Kidney (tissue), 14 donors: ENCODE data around the gene LIN37. TPM values are rescaled to one million over a fixed set of nuclear protein-coding genes. Genes with fewer than 3 reads are reported as not detected.

Experiments
- DNase-seq, 5 donors: peaks; one replicate each; pipeline ENCODE4 v3.0.0-alpha.2; 2013 to 2020
- FAIRE-seq: peaks from 2 replicates; lab custom pipeline; 2012; peaks lifted over from hg19 to GRCh38; lab: Jason Lieb, UNC
- H3K27ac ChIP-seq, 2 donors: one replicate each; pipeline ENCODE4 v1.7.0; 2013; ENCODE audit warnings: low read depth in 2 of 2, low read length in 2 of 2, inconsistent platforms in 1 of 2
- H3K27me3 ChIP-seq: one replicate; pipeline ENCODE4 v1.7.1; 2013; ENCODE audit warnings: low read length, inconsistent platforms; ENCODE audit not compliant: control insufficient read depth, insufficient read depth
- H3K36me3 ChIP-seq, 3 donors: one replicate each; pipeline versions ENCODE4 v1.7.0 to v1.7.1; 2013; ENCODE audit warnings: low read length in 3 of 3, control low read depth in 1 of 3, inconsistent platforms in 1 of 3; ENCODE audit not compliant: insufficient read depth in 3 of 3, control insufficient read depth in 2 of 3
- H3K4me1 ChIP-seq, 3 donors: one replicate each; pipeline versions ENCODE4 v1.7.0 to v1.7.1; 2013; ENCODE audit warnings: low read length in 3 of 3, inconsistent platforms in 1 of 3, low read depth in 1 of 3; ENCODE audit not compliant: control insufficient read depth in 2 of 3, insufficient read depth in 2 of 3
- H3K4me3 ChIP-seq, 3 donors: one replicate each; pipeline versions ENCODE4 v1.7.0 to v1.8.1; 2013; ENCODE audit warnings: low read length in 3 of 3, control low read depth in 1 of 3, inconsistent platforms in 1 of 3
- H3K9ac ChIP-seq, 3 donors: one replicate each; pipeline versions ENCODE4 v1.7.0 to v1.7.1; 2013; ENCODE audit warnings: low read length in 3 of 3, control low read depth in 1 of 3, inconsistent platforms in 1 of 3
- H3K9me3 ChIP-seq, 3 donors: one replicate each; pipeline versions ENCODE4 v1.7.0 to v1.7.1; 2013; ENCODE audit warnings: low read length in 3 of 3, control low read depth in 1 of 3, inconsistent platforms in 1 of 3; ENCODE audit not compliant: control insufficient read depth in 2 of 3, insufficient read depth in 1 of 3
- CTCF ChIP-seq: IDR thresholded peaks from 3 replicates; pipeline ENCODE4 v1.5.1; 2012; ENCODE audit warnings: mild to moderate bottlenecking, moderate library complexity, borderline replicate concordance; ENCODE audit not compliant: insufficient read depth; ENCODE audit errors: extremely low read depth
- intact Hi-C: fragments of 100-400 bp; cut with DNase I; formaldehyde crosslinking; loops from one replicate; pipeline ENCODE4 v1.11.1; 2022
- polyA plus RNA-seq: library from polyadenylated mRNA; stranded (reverse); fragments of 350-450 nt; fragmentation: Illumina TruSeq; extraction: RNeasy Lipid Tissue Mini Kit (QIAGEN cat#74804); gene quantifications from one replicate; pipeline ENCODE4 v1.2.3, GENCODE V29; 2014; ENCODE audit warnings: low read depth, low replicate concordance; ENCODE audit not compliant: insufficient read depth
- total RNA-seq: library from RNA; stranded (reverse); fragmentation: NEBNext Ultra II Directional; extraction: Animal tissue kit (Norgen Biotek cat#: 25700); gene quantifications from one replicate; pipeline ENCODE4 v1.2.1, GENCODE V29; 2021
- donor health status: control.
- donor health status: control.
- donor health status: control.
- donor health status: control.
- donor health status: control.
- donor health status: DM: yes; HTN: yes; CAD: no.
- donor health status: Normal renal cell carcinoma (clear cell type).

Gene LIN37
- total and polyA plus RNA-seq, 2 donors from 2014 or later: 11.2 to 11.4 TPM

- FAIRE-seq: no peak
- TF ChIP-seq CTCF: no peak
Measured at GRCh38 chr19:35759697-35760096, 11.3 kb downstream of the LIN37 start.

GRCh38 chr19:35760711-35761349 lies 12.5 kb downstream of the LIN37 start:
- H3K9ac ChIP-seq: no peak overlapping the region
- H3K9me3 ChIP-seq: no peaks in the 10 kb centered on the region
- H3K36me3 ChIP-seq: peaks cover 0 to 10% (median 4%) of the 10 kb centered on the region in 3 donors
- no peak overlapping the region for H3K27ac ChIP-seq
- no peak overlapping the region for H3K4me3 ChIP-seq
- TF ChIP-seq CTCF: no peak
- H3K27me3 ChIP-seq: no peaks in the 10 kb centered on the region
- no peak for DNase-seq
- FAIRE-seq: no peak
- H3K4me1 ChIP-seq: peaks cover 0 to 8% (median 0%) of the 10 kb centered on the region in 3 donors
- intact Hi-C loops: no loop called here

More at GRCh38 chr19:35759697-35760096, 11.3 kb downstream of the LIN37 start:
- Histone ChIP-seq H3K9me3 (no peaks in the 10 kb centered on the region), H3K4me3 (no peak overlapping the region), H3K4me1 (peaks cover 0 to 8% (median 0%) of the 10 kb centered on the region in 3 donors), H3K27me3 (no peaks in the 10 kb centered on the region), H3K36me3 (peaks cover 0 to 10% (median 4%) of the 10 kb centered on the region in 3 donors), H3K9ac (no peak overlapping the region), H3K27ac (no peak overlapping the region)
- DNase-seq: peak in 1 of 5 donors; percentile 42
- intact Hi-C loops: no loop called here

- H3K27me3 ChIP-seq: no peaks in the 10 kb centered on the region
- DNase-seq (peak in 1 of 5 donors; percentile 31), FAIRE-seq (no peak)
- no peaks in the 10 kb centered on the region for H3K9me3 ChIP-seq
- H3K36me3 ChIP-seq: peaks cover 0 to 10% (median 4%) of the 10 kb centered on the region in 3 donors
- intact Hi-C loops: no loop called here
- H3K27ac ChIP-seq: no peak overlapping the region
- H3K4me1 ChIP-seq: peaks cover 0 to 3% (median 0%) of the 10 kb centered on the region in 3 donors
- no peak for TF ChIP-seq CTCF
- no peak overlapping the region for H3K4me3 ChIP-seq
- H3K9ac ChIP-seq: no peak overlapping the region
Measured at GRCh38 chr19:35764432-35765315, 16.3 kb downstream of the LIN37 start.
